Muscle layer of colon (tissue), 2 donors: ENCODE measurements around the gene SOHLH1.

Source experiments
- H3K27ac ChIP-seq: one replicate; pipeline ENCODE4 v1.7.0; 2013; ENCODE audit warnings: low read depth, mild to moderate bottlenecking, low read length, moderate library complexity
- H3K27me3 ChIP-seq, 2 donors: one replicate each; pipeline ENCODE4 v1.7.0; 2013; ENCODE audit warnings: low read length in 2 of 2, mild to moderate bottlenecking in 2 of 2; ENCODE audit not compliant: insufficient read depth in 2 of 2, control insufficient read depth in 1 of 2
- H3K36me3 ChIP-seq: one replicate; pipeline ENCODE4 v1.7.0; 2013; ENCODE audit warnings: mild to moderate bottlenecking, low read length; ENCODE audit not compliant: insufficient read depth
- H3K4me1 ChIP-seq: one replicate; pipeline ENCODE4 v1.7.0; 2013; ENCODE audit warnings: mild to moderate bottlenecking, low read length; ENCODE audit not compliant: insufficient read depth
- H3K4me3 ChIP-seq, 2 donors: one replicate each; pipeline ENCODE4 v1.7.0; 2013; ENCODE audit warnings: low read length in 2 of 2, low read depth in 1 of 2, mild to moderate bottlenecking in 1 of 2, moderate library complexity in 1 of 2
- H3K9ac ChIP-seq: one replicate; pipeline ENCODE4 v1.7.0; 2013; ENCODE audit warnings: low read length
- H3K9me3 ChIP-seq: one replicate; pipeline ENCODE4 v1.7.0; 2013; ENCODE audit warnings: mild to moderate bottlenecking, low read length
- donor health status: abdominal sarcoma.
- donor health status: Adenocarcinoma of cecum.

The SOHLH1 gene

DNA sequence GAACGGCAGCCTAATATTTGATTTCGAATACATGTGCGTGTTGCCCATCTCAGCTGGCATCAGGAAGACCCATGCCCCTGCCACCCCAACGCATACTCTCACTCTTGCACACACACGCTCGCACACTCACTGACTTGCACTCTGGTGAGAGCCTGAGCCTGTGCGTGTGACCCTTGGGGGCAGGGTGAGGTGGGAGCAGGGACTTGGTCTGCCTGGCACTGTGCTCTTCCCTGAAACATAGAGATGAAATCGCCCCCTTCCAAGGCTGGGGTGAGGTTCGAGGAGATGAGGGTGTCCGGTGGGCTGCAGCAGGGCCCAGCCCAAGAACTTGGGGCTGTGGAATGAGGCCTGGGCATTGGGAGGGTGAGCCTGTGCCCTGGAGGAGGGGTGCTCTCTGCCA lies 35.0 kb downstream of the SOHLH1 start:
- Histone ChIP-seq H3K9ac (no peak overlapping the region), H3K27ac (no peak overlapping the region), H3K9me3 (no peaks in the 10 kb centered on the region), H3K4me1 (no peaks in the 10 kb centered on the region), H3K36me3 (no peaks in the 10 kb centered on the region), H3K4me3 (no peak overlapping the region), H3K27me3 (no peaks in the 10 kb centered on the region)

DNA sequence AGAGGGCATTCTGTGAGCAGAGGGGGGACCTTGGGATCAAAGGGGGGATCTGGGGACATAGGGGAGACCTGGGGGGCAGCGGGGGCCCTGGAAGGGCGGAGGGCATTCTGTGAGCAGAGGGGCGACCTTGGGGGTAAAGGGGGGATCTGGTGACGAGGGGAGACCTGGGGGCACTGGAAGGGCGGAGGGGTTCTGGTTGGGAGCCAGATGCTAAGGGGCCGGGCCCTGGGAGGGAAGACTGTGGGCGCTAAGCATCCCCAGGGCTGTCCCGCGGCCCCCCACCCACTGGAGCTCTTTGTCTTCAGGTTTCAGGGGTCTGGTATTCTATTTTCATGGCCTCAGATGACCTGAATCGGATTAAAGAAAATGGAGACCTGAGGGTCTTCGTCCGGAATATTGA lies 35.4 kb downstream of the SOHLH1 start:
- H3K9me3 ChIP-seq = no peaks in the 10 kb centered on the region
- H3K4me1 ChIP-seq = no peaks in the 10 kb centered on the region
- no peaks in the 10 kb centered on the region for H3K27me3 ChIP-seq
- H3K9ac ChIP-seq = no peak overlapping the region
- H3K4me3 ChIP-seq = no peak overlapping the region
- no peaks in the 10 kb centered on the region for H3K36me3 ChIP-seq
- H3K27ac ChIP-seq = no peak overlapping the region

DNA sequence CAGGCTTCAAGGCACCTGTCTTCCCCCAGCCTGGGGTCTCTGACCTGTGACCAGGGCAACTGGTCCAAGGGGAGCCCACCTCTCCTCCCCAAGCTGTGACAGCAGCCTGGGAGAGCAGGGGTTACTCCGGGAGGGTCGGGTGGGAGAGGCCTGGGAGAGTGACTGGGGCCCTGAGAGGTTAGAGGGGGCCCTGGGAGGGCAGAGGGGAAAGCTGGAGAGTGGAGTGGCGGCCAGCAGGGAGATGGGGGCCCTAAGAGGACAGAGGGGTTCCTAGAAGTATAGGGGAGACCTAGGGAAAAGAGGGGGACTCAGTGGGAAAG lies 35.9 kb downstream of the SOHLH1 start:
- Histone ChIP-seq H3K36me3 (no peaks in the 10 kb centered on the region), H3K4me3 (no peak overlapping the region), H3K4me1 (no peaks in the 10 kb centered on the region), H3K9ac (no peak overlapping the region), H3K27ac (no peak overlapping the region), H3K27me3 (no peaks in the 10 kb centered on the region), H3K9me3 (no peaks in the 10 kb centered on the region)

DNA sequence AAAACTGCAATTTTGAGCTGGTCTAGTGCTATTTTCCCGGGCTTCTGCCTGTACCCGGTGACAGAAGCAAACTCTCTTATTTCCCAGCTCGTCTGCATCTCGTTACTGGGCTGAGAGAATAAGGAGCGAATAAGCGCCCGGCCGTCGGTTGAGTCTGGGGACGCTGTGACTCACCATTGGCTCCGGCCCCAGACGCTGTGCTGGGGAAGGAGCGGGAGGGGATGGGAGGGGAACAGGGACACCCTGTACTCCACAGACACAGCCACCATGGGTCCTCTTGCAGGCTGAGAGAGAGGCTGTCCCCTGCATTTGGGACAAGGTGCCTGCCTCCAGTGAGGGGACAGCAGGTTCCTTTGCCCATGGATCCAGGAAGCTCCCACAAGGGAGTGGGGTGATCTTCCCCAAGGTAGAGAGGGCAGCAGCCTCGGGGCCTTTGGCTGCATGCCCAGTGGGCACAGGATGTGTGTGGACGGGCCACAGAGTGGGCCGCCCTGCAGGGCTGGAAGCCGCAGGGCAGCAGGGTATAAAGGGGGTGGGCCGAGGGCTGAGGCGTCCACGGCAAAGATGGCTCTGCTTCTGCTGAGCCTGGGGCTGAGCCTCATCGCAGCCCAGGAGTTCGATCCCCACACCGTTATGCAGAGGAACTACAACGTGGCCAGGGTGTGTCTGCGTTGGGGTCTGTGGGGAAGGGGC lies 36.4 kb downstream of the SOHLH1 start, which contains the start of gene LCN9:
Gene LCN9 (plus strand): TSS at position 552 of the 693 bp plus-strand sequence. CDS start 13 bp downstream, at position 565.
- H3K27ac ChIP-seq = no peak within 1 kb of the TSS
- no peaks in the 10 kb centered on the region for H3K9me3 ChIP-seq
- no peak within 1 kb of the TSS for H3K4me3 ChIP-seq
- H3K9ac ChIP-seq = no peak within 1 kb of the TSS
- no peaks in the 10 kb centered on the region for H3K4me1 ChIP-seq
- H3K27me3 ChIP-seq = no peaks in the 10 kb centered on the region
- no peaks in the 10 kb centered on the region for H3K36me3 ChIP-seq

DNA sequence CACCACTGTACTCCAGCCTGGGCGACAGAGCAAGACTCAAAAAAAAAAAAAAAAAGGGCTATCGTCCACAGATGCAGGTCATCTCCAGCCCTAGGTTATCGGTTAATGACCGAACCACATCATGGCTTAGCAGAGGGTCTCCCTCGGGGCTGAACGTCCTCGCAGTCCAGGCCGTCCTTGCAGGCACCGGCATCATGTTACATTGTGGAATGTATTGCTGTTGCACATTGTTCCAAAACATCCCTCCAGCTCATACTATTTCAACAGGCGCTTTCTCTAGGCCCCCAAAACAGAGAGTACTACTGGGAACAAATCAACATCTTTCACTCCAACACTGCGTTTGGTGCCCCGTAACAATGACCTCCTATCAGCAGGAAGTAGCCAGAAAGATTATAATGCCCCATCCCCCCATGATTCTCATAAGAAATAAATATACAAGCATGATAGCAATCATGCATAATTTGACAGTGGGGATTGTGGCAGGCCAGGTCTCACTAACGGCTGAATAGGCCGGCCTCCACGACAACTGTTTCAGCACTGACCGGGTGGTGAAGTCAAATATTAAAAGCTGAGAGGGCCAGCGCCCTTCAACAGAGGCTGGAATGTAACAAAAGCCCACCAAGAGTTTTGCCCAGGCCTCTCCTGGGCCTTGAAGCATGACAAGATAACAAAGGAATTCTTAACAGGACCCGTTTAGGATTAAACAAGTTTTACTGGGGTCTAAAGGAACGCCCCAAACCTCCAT lies 37.3 kb downstream of the SOHLH1 start:
- no peak overlapping the region for H3K9ac ChIP-seq
- no peaks in the 10 kb centered on the region for H3K36me3 ChIP-seq
- no peaks in the 10 kb centered on the region for H3K4me1 ChIP-seq
- no peak overlapping the region for H3K4me3 ChIP-seq
- H3K27me3 ChIP-seq = no peaks in the 10 kb centered on the region
- no peaks in the 10 kb centered on the region for H3K9me3 ChIP-seq
- H3K27ac ChIP-seq = no peak overlapping the region

DNA sequence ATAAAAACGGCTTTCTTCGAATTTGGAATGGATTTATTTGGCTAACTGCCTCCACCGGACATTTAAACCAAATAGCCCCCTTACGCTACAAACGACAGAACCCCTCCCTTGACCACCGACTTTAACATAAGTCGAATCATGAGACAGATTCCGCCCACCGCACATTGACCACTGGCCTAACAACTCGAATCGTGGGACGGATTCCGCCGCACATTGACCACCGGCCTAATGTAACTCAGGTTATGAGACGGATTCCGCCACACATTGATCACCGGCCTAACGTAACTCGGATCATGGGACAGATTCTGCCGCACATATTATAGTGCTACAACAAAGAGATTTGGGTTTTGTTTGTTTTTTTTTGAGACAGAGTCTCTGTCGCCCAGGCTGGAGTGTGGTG lies 38.9 kb downstream of the SOHLH1 start:
- Histone ChIP-seq H3K4me3 (no peak overlapping the region), H3K27me3 (peaks cover 0 to 5% of the 10 kb centered on the region in 2 donors), H3K36me3 (no peaks in the 10 kb centered on the region), H3K27ac (no peak overlapping the region), H3K9ac (no peak overlapping the region), H3K9me3 (no peaks in the 10 kb centered on the region), H3K4me1 (no peaks in the 10 kb centered on the region)

DNA sequence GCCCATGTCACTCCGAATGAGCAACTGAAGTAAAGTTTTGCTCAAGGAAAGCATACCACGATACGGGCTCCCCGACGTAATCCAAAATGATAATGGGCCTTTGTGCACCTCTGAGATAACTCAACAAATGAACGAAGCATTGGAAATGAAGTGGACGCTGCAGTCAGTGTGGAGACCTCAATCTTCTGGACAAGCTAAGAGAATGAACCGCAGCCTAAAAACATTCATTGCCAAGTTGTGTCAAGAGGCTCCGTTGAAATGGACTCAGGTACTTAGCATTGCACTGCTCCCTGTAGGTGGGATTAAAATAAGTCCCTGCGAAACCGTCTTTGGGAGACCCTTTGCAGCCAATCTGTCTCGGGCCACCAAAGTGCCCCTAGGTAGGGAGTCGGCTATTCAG lies 40.0 kb downstream of the SOHLH1 start:
- Histone ChIP-seq H3K9me3 (no peaks in the 10 kb centered on the region), H3K27me3 (peaks cover 0 to 5% of the 10 kb centered on the region in 2 donors), H3K4me3 (no peak overlapping the region), H3K27ac (no peak overlapping the region), H3K36me3 (no peaks in the 10 kb centered on the region), H3K9ac (no peak overlapping the region), H3K4me1 (no peaks in the 10 kb centered on the region)

DNA sequence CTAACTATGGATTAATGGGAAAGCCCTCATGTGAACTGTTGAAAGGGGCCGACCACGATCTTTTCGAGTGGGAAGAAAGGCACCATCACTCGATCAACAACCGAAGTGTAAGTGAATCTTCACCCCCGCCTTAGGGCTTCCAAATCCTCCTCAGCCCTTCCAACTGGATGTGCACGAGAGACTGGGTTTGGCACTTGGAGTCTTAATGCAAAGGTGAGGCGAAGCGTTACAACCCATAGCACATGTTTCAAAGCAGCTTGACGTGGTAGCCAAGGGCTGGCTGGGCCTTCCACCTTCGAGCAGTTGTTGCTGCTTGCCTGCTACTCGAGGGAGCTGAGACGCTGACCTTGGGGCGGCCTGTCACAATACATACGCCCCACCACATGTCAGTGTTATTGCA lies 41.9 kb downstream of the SOHLH1 start:
- H3K4me3 ChIP-seq = no peak overlapping the region
- peaks cover 0 to 5% of the 10 kb centered on the region in 2 donors for H3K27me3 ChIP-seq
- H3K27ac ChIP-seq = no peak overlapping the region
- H3K9ac ChIP-seq = no peak overlapping the region
- H3K36me3 ChIP-seq = no peaks in the 10 kb centered on the region
- no peaks in the 10 kb centered on the region for H3K9me3 ChIP-seq
- H3K4me1 ChIP-seq = no peaks in the 10 kb centered on the region

DNA sequence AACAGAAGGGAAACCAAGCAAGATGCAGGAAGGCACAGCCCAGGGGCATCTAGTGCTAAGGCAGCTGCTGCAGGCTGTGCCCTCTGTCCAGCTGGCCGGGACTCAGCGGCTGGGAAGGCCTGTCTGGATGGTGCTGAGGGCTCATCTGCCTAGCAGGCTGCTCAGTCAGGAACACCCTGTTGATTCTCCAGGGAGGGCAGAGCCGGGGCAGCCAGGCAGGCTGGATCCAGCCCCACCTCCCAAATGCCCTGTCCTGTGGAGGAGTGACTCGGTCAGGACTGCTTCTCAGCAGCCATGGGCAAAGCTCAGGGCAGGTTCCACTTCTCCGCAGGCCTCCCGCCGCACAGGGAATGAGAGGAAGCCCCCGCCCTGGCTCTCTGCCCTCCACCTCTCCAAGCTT lies 44.0 kb downstream of the SOHLH1 start:
- H3K9me3 ChIP-seq = no peaks in the 10 kb centered on the region
- no peaks in the 10 kb centered on the region for H3K4me1 ChIP-seq
- no peak overlapping the region for H3K4me3 ChIP-seq
- peaks cover 0 to 5% of the 10 kb centered on the region in 2 donors for H3K27me3 ChIP-seq
- no peak overlapping the region for H3K27ac ChIP-seq
- H3K9ac ChIP-seq = no peak overlapping the region
- no peaks in the 10 kb centered on the region for H3K36me3 ChIP-seq

DNA sequence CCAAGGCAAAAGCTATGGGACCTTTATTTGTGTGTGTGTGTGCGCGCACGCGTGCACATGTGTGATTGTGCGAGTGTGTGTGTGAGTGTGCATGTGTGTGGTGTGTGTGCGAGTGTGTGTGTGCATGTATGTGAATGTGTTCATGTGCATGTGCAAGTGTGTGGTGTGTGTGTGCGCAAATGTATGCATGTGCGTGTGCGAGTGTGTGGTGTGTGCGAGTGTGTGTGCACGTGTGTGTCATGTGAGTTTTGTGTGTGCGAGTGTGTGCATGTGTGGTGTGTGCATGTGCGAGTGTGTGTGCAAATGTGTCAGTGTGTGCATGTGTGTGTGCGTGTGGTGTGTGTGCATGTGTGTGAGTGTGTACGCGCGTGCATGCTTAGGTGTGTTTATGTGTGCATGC lies 48.9 kb downstream of the SOHLH1 start:
- Histone ChIP-seq H3K4me1 (no peaks in the 10 kb centered on the region), H3K4me3 (no peak overlapping the region), H3K27ac (no peak overlapping the region), H3K9ac (no peak overlapping the region), H3K36me3 (no peaks in the 10 kb centered on the region), H3K27me3 (no peaks in the 10 kb centered on the region), H3K9me3 (peaks cover 9% of the 10 kb centered on the region)

DNA sequence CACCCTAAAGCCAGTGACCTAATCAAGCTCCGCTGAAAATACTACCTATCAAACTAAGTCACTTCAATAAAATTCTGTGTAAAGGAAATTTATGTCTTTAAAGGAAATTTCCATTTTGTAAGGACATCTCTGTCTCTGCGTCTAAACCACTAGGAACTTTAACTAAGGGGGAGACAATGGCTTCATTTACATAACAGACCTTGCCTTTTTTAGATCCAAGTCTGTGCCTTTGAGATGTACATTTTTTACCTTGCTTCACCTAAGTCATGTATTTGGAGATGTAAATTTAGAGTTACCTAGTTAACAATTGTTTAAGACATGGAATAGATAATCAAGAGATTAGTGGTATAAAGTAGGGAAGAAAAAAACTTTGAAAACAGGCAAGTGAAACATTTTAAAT lies 49.8 kb downstream of the SOHLH1 start:
- no peak overlapping the region for H3K9ac ChIP-seq
- no peak overlapping the region for H3K4me3 ChIP-seq
- H3K36me3 ChIP-seq = no peaks in the 10 kb centered on the region
- no peaks in the 10 kb centered on the region for H3K27me3 ChIP-seq
- peaks cover 16% of the 10 kb centered on the region for H3K9me3 ChIP-seq
- H3K27ac ChIP-seq = no peak overlapping the region
- H3K4me1 ChIP-seq = no peaks in the 10 kb centered on the region
